ENCODE data around the gene GALT. TPM values are rescaled to one million over a fixed set of nuclear protein-coding genes. Genes with fewer than 3 reads are reported as not detected.

The GALT gene
- total RNA-seq, 4 donors from 2014 or later: 73.5 to 147 (median 97.3) TPM

DNA sequence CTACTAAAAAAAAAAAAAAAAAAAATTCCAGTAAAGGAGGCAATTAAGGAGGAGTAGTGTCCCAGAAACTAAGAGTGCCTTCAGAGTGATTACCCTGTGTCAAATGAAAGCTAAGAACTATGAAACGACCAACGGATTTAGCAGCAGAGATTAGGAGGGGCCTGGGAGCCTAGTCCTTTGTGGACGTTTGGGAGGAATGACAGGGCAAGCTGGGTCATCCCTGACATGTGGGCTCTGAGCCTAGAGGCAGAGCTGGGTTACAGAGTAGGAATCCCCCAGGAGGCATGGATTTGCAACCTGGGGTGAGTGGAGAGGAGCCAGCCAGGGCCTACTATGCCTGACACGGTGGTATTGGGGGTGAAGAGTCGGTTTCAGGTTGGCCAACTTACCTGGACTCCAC is 13.3 kb upstream of the GALT start:
- intact Hi-C loops (cut with DNase I; ENCODE audit: low total_unique reads) (no loop called here), in situ Hi-C loops (cut with MboI; ENCODE audit: low pct_ligation_motif_present in 1 of 4, low pct_unique_long_range_greater_than_20kb in 1 of 4, low sequenced_read_pairs in 3 of 4) (no loop called here)
- Histone ChIP-seq H3K9me3 (no peaks in the 10 kb centered on the region), H3K27ac (no peak overlapping the region), H3K4me1 (peaks cover 14 to 37% (median 24%) of the 10 kb centered on the region in 4 donors), H3K4me3 (no peak overlapping the region), H3K36me3 (no peaks in the 10 kb centered on the region), H3K27me3 (peaks cover 27% of the 10 kb centered on the region)
- WGBS, 2 donors (ENCODE audit: low coverage in 1 of 2): 55 to 62% methylated on average over 3 to 5 of the region's 5 CpGs
- DNase-seq: no peak
- TF ChIP-seq, protein P1, sequence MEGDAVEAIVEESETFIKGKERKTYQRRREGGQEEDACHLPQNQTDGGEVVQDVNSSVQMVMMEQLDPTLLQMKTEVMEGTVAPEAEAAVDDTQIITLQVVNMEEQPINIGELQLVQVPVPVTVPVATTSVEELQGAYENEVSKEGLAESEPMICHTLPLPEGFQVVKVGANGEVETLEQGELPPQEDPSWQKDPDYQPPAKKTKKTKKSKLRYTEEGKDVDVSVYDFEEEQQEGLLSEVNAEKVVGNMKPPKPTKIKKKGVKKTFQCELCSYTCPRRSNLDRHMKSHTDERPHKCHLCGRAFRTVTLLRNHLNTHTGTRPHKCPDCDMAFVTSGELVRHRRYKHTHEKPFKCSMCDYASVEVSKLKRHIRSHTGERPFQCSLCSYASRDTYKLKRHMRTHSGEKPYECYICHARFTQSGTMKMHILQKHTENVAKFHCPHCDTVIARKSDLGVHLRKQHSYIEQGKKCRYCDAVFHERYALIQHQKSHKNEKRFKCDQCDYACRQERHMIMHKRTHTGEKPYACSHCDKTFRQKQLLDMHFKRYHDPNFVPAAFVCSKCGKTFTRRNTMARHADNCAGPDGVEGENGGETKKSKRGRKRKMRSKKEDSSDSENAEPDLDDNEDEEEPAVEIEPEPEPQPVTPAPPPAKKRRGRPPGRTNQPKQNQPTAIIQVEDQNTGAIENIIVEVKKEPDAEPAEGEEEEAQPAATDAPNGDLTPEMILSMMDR (IDR thresholded peaks at IDR 0.05): no peak
- TF ChIP-seq POLR2A (IDR thresholded peaks at IDR 0.05) (no peak), POLR2AphosphoS5 (IDR thresholded peaks at IDR 0.05) (no peak), EP300 (IDR thresholded peaks at IDR 0.05; ENCODE audit: low read depth) (no peak)

DNA sequence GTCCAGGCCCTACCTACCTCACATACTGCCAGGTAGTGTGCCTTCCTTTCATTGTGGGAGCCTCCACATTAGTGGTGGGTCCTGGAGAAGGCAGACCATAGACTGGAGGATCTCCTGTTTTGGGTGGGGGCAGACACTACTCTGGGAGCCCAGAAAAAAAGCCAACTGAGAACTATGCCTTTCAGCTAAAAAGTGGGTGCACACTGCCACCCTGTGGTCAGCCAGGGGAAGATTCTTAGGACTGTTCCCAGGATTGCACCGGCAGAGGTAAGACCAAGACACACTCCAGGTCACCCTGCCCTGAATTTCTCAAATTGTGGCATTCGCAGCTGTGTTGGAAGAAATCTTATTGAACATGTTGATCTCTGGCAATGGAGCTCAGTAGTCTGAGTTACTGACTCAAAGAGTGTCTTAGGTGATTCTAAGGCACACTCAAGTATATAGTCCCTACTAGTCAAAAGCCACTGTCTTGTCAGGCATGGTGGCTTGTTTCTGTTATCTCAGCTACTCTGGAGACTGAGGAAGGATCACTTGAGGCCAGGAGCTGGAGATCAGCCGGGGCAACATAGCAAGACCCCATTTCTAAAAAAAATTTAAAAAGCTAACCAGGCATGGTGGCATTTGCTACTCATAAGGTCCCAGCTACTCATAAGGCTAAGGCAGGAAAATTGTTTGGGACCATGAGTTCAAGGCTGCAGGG is 12.5 kb upstream of the GALT start:
- peak; percentile 66 for DNase-seq
- intact Hi-C loops (cut with DNase I; ENCODE audit: low total_unique reads): no loop called here
- in situ Hi-C loops (cut with MboI; ENCODE audit: low pct_ligation_motif_present in 1 of 4, low pct_unique_long_range_greater_than_20kb in 1 of 4, low sequenced_read_pairs in 3 of 4): no loop called here
- H3K27ac ChIP-seq: no peak overlapping the region
- H3K36me3 ChIP-seq: no peaks in the 10 kb centered on the region
- peaks cover 19% of the 10 kb centered on the region for H3K27me3 ChIP-seq
- no peaks in the 10 kb centered on the region for H3K9me3 ChIP-seq
- H3K4me1 ChIP-seq: peaks cover 9 to 39% (median 20%) of the 10 kb centered on the region in 4 donors
- TF ChIP-seq, protein P1 (IDR thresholded peaks at IDR 0.05): peak; percentile 77 to 89 (median 83)
- TF ChIP-seq EP300 (IDR thresholded peaks at IDR 0.05; ENCODE audit: low read depth): no peak
- TF ChIP-seq POLR2AphosphoS5 (IDR thresholded peaks at IDR 0.05): no peak
- TF ChIP-seq POLR2A (IDR thresholded peaks at IDR 0.05): no peak
- H3K4me3 ChIP-seq: no peak overlapping the region
- WGBS, 2 donors (ENCODE audit: low coverage in 1 of 2): 23 to 67% methylated on average over 1 to 3 of the region's 3 CpGs

- intact Hi-C loops (cut with DNase I; ENCODE audit: low total_unique reads): no loop called here
These were observed 11.8 kb upstream of the GALT start for GRCh38 chr9:34634551-34635248.

DNA sequence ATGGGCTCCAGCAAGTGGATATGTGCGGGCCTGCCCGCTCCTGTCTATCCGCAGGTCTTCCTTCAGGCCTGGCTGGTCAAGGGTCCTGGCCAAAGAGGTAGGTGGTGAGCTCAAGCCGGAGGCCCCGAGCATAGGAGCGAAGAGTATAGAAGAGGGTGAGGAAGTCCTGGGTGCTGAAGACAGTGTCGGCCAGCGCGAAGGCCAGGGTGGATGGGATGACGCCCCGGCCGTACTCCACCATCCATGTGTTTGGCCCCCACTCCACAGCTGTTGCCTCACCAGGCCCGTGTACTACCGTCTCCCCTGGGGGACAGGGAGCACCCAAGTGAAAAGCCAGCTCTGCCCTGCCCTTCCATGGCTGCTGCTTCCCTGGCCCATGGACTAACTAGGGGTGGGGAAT is 10.9 kb upstream of the GALT start:
- Histone ChIP-seq H3K9me3 (no peaks in the 10 kb centered on the region), H3K27ac (no peak overlapping the region), H3K27me3 (peaks cover 3% of the 10 kb centered on the region), H3K4me3 (no peak overlapping the region), H3K36me3 (no peaks in the 10 kb centered on the region), H3K4me1 (peaks cover 7 to 32% (median 16%) of the 10 kb centered on the region in 4 donors)
- in situ Hi-C loops (cut with MboI; ENCODE audit: low pct_ligation_motif_present in 1 of 4, low pct_unique_long_range_greater_than_20kb in 1 of 4, low sequenced_read_pairs in 3 of 4) (no loop called here), intact Hi-C loops (cut with DNase I; ENCODE audit: low total_unique reads) (no loop called here)
- WGBS, 2 donors (ENCODE audit: low coverage in 1 of 2): 91% methylated on average over 14 of the region's 14 CpGs; no CpG with 5 or more reads in 1 of the 2 donors
- no peak for TF ChIP-seq POLR2A (IDR thresholded peaks at IDR 0.05)
- TF ChIP-seq, protein P1 (IDR thresholded peaks at IDR 0.05): no peak
- TF ChIP-seq EP300 (IDR thresholded peaks at IDR 0.05; ENCODE audit: low read depth): no peak
- TF ChIP-seq POLR2AphosphoS5 (IDR thresholded peaks at IDR 0.05): no peak
- DNase-seq: no peak

More at GRCh38 chr9:34634551-34635248, 11.8 kb upstream of the GALT start:
- Histone ChIP-seq H3K27ac (no peak overlapping the region), H3K9me3 (no peaks in the 10 kb centered on the region), H3K36me3 (no peaks in the 10 kb centered on the region), H3K4me3 (no peak overlapping the region), H3K4me1 (peaks cover 7 to 34% (median 16%) of the 10 kb centered on the region in 4 donors), H3K27me3 (peaks cover 12% of the 10 kb centered on the region)
- in situ Hi-C loops (cut with MboI; ENCODE audit: low pct_ligation_motif_present in 1 of 4, low pct_unique_long_range_greater_than_20kb in 1 of 4, low sequenced_read_pairs in 3 of 4): no loop called here
- 75 to 100% methylated on average over 1 to 3 of the region's 3 CpGs for WGBS, 2 donors (ENCODE audit: low coverage in 1 of 2)
- TF ChIP-seq POLR2AphosphoS5 (IDR thresholded peaks at IDR 0.05): no peak
- DNase-seq: no peak
